ENCODE measurements around the gene OLFML3.

The OLFML3 gene

GRCh38 chr1:113991467-113991997 is 12.3 kb downstream of the OLFML3 start:
- no peak overlapping the region for H3K4me3 ChIP-seq (replicated peaks; ENCODE audit: insufficient read depth, low read length)
- no peak for DNase-seq (ENCODE audit: low read depth in 1 of 2, low spot score in 1 of 2)
- TF ChIP-seq GABPA (IDR thresholded peaks at IDR 0.05; ENCODE audit: low read depth) (no peak), POLR2AphosphoS5 (IDR thresholded peaks at IDR 0.05; ENCODE audit: low read depth) (no peak), REST (IDR thresholded peaks at IDR 0.05; ENCODE audit: insufficient replicate concordance, low read depth) (no peak), SPI1 (IDR thresholded peaks at IDR 0.05; ENCODE audit: borderline replicate concordance, low read depth) (no peak), CTCF (IDR thresholded peaks at IDR 0.05; ENCODE audit: insufficient read depth, low read length) (no peak)
- no peaks in the 10 kb centered on the region for H3K27me3 ChIP-seq (ENCODE audit: insufficient read depth, poor library complexity, severe bottlenecking)
- no peak overlapping the region for H3K27ac ChIP-seq (replicated peaks)

GRCh38 chr1:113993072-113993471 is 13.8 kb downstream of the OLFML3 start:
- Histone ChIP-seq H3K4me3 (replicated peaks; ENCODE audit: insufficient read depth, low read length) (no peak overlapping the region), H3K27me3 (ENCODE audit: insufficient read depth, poor library complexity, severe bottlenecking) (no peaks in the 10 kb centered on the region), H3K27ac (replicated peaks) (no peak overlapping the region)
- no peak for DNase-seq (ENCODE audit: low read depth in 1 of 2, low spot score in 1 of 2)
- TF ChIP-seq GABPA (IDR thresholded peaks at IDR 0.05; ENCODE audit: low read depth) (no peak), CTCF (IDR thresholded peaks at IDR 0.05; ENCODE audit: insufficient read depth, low read length) (no peak), POLR2AphosphoS5 (IDR thresholded peaks at IDR 0.05; ENCODE audit: low read depth) (no peak), SPI1 (IDR thresholded peaks at IDR 0.05; ENCODE audit: borderline replicate concordance, low read depth) (no peak), REST (IDR thresholded peaks at IDR 0.05; ENCODE audit: insufficient replicate concordance, low read depth) (no peak)

- DNase-seq (ENCODE audit: low read depth in 1 of 2, low spot score in 1 of 2), result no peak
- TF ChIP-seq REST (IDR thresholded peaks at IDR 0.05; ENCODE audit: insufficient replicate concordance, low read depth) (no peak), SPI1 (IDR thresholded peaks at IDR 0.05; ENCODE audit: borderline replicate concordance, low read depth) (no peak), GABPA (IDR thresholded peaks at IDR 0.05; ENCODE audit: low read depth) (no peak)
- no peak overlapping the region for H3K4me3 ChIP-seq (replicated peaks; ENCODE audit: insufficient read depth, low read length)
- no peak overlapping the region for H3K27ac ChIP-seq (replicated peaks)
- no peaks in the 10 kb centered on the region for H3K27me3 ChIP-seq (ENCODE audit: insufficient read depth, poor library complexity, severe bottlenecking)
Measured at GRCh38 chr1:113993766-113994165, 14.5 kb downstream of the OLFML3 start.

Data from HL-60 (cell line).